ENCODE data around the gene ACSF2.

ACSF2 gene

GRCh38 chr17:50514388-50514787 lies 88.4 kb downstream of the ACSF2 start:
- no peaks in the 10 kb centered on the region for H3K36me3 ChIP-seq (ENCODE audit: insufficient read depth, low read length)
- H3K4me1 ChIP-seq (ENCODE audit: insufficient read depth, low read length), result peaks cover 21% of the 10 kb centered on the region
- H3K9me3 ChIP-seq (ENCODE audit: control insufficient read depth, insufficient read depth, low read length), result no peaks in the 10 kb centered on the region
- no peak overlapping the region for H3K9ac ChIP-seq (ENCODE audit: low read depth, low read length)

DNA sequence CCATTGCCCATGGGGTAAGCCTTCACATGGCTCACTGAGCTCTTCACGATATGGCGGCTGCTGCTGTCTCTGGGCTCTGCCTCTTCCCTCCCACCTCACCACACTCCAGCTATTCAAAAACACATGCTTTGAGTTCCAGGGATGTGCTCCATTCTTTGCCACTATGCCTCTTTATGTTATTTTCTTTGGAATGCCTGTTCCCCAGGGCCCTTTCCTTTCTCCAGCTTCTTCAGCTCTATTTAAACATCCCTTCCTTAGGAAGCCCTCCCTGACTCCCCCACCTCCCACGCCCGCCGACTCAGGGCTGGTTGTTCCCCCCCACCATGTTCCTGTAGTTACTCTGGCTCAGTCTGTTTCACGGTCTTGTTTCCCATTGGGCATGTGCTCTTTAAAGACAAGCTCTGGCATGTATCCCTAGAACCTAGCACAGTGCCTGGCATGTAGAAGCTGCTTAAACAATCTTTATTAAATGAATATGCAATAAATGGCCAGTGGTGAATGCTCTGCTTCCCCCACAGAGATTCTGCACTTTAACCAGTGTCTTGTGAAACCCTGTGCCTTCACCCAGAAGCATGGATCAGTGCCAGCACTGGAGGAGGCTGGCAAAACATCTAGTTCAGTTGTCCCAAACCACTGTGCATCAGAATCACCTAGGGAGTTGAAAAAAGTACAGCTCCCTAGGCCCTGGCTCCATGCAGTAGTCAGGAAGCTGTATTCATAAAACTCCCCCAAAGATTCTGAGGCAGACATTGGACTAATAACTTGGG lies 89.1 kb downstream of the ACSF2 start:
- no peaks in the 10 kb centered on the region for H3K9me3 ChIP-seq (ENCODE audit: control insufficient read depth, insufficient read depth, low read length)

GRCh38 chr17:50517011-50517410 lies 91.0 kb downstream of the ACSF2 start:
- Histone ChIP-seq H3K9ac (ENCODE audit: low read depth, low read length) (no peak overlapping the region), H3K36me3 (ENCODE audit: insufficient read depth, low read length) (no peaks in the 10 kb centered on the region), H3K4me1 (ENCODE audit: insufficient read depth, low read length) (peaks cover 12% of the 10 kb centered on the region; the same call in 1 of the 2 replicates), H3K9me3 (ENCODE audit: control insufficient read depth, insufficient read depth, low read length) (no peaks in the 10 kb centered on the region)

More for the DNA sequence above, 89.1 kb downstream of the ACSF2 start:
- H3K9ac ChIP-seq (ENCODE audit: low read depth, low read length), result no peak overlapping the region
- H3K4me1 ChIP-seq (ENCODE audit: insufficient read depth, low read length), result peaks cover 21% of the 10 kb centered on the region
- no peaks in the 10 kb centered on the region for H3K36me3 ChIP-seq (ENCODE audit: insufficient read depth, low read length)

DNA sequence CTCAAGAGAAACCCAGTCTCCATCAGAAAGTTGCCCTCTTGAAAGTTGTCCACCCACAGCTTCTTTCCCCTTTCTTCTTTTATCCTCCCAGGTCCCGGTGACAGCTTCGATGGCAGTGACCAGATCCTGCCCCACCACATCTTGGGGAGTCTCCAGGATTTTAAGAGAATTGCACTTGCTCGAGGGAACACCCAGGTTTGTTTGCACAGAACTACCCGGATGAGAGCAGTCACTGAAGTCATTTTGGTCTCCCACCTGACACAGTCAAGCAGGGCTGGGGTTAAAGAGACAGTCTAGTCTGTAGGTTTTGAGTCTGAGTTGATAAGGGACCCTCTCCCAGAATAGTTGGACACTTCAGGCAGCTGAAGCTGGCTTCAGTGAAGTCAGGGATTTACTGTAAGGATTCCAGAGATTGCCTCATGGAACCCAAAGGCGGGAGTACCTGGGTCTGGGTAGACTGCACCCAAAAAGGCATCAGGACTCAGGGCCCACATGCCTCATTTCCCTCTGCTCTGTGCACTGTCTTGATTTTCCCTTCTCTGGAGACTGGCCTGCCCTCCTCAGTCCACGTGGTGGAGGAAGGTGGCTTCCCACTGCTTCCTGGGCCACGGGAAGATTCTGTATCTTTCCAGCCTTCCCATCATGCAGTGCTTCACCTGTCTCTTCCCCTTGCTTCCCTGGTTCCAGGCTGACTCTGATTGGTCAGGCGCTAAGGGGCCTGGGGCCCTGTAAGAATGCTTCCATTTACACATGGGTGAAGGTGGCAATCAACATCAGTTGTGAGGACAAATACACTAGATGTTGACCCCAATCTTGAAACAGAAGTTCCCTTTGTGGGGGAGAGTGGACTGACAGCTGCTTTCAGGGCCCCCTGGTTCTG lies 91.7 kb downstream of the ACSF2 start:
- Histone ChIP-seq H3K9me3 (ENCODE audit: control insufficient read depth, insufficient read depth, low read length) (no peaks in the 10 kb centered on the region), H3K36me3 (ENCODE audit: insufficient read depth, low read length) (no peaks in the 10 kb centered on the region), H3K9ac (ENCODE audit: low read depth, low read length) (no peak overlapping the region), H3K4me1 (ENCODE audit: insufficient read depth, low read length) (peaks cover 12% of the 10 kb centered on the region; the same call in 1 of the 2 replicates)

GRCh38 chr17:50518384-50519023 lies 92.5 kb downstream of the ACSF2 start:
- H3K36me3 ChIP-seq (ENCODE audit: insufficient read depth, low read length), result no peaks in the 10 kb centered on the region
- peaks cover 12% of the 10 kb centered on the region; the same call in 1 of the 2 replicates for H3K4me1 ChIP-seq (ENCODE audit: insufficient read depth, low read length)
- no peak overlapping the region for H3K9ac ChIP-seq (ENCODE audit: low read depth, low read length)
- no peaks in the 10 kb centered on the region for H3K9me3 ChIP-seq (ENCODE audit: control insufficient read depth, insufficient read depth, low read length)

DNA sequence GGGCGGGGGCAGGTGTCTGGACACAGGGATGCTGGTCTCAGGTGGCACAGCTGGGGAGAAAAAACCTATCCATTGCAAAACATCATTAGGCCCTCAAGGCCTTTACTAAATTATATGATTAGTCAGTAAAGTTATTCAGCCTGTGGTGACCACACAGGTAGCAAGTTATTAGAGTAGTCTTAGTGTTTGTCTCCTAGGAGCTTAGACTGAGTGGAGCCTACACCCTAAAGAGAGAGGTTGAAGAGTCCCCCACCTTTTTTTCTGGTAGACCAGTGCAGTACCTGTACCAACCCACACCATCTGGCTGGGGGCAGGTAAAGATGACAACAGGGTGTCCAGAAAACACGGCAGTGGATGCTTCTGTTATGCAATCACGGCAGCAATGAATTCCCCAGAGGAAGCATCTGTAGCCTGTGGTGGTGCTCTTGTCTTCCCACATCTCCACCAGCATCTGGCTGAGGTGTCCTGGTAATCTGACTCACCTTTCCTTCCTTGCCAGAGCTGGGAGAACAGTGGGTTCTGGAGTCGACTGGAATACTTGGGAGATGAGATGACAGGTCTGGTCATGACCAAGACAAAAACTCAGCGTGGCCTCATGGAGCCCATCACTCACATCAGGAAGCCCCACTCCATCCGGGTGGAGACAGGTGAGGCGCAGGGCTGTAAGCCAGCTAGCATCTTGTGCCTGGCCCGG lies 93.3 kb downstream of the ACSF2 start:
- Histone ChIP-seq H3K4me1 (ENCODE audit: insufficient read depth, low read length) (peaks cover 8% of the 10 kb centered on the region; the same call in 1 of the 2 replicates), H3K9ac (ENCODE audit: low read depth, low read length) (no peak overlapping the region), H3K36me3 (ENCODE audit: insufficient read depth, low read length) (no peaks in the 10 kb centered on the region), H3K9me3 (ENCODE audit: control insufficient read depth, insufficient read depth, low read length) (no peaks in the 10 kb centered on the region)

- no peaks in the 10 kb centered on the region for H3K36me3 ChIP-seq (ENCODE audit: insufficient read depth, low read length)
- no peak overlapping the region for H3K9ac ChIP-seq (ENCODE audit: low read depth, low read length)
- H3K4me1 ChIP-seq (ENCODE audit: insufficient read depth, low read length), result no peaks in the 10 kb centered on the region
- H3K9me3 ChIP-seq (ENCODE audit: control insufficient read depth, insufficient read depth, low read length), result no peaks in the 10 kb centered on the region
These were observed 94.5 kb downstream of the ACSF2 start for GRCh38 chr17:50520483-50520882.

- Histone ChIP-seq H3K4me1 (ENCODE audit: insufficient read depth, low read length) (no peaks in the 10 kb centered on the region), H3K9me3 (ENCODE audit: control insufficient read depth, insufficient read depth, low read length) (no peaks in the 10 kb centered on the region), H3K36me3 (ENCODE audit: insufficient read depth, low read length) (no peaks in the 10 kb centered on the region), H3K9ac (ENCODE audit: low read depth, low read length) (no peak overlapping the region)
These were observed 95.5 kb downstream of the ACSF2 start for GRCh38 chr17:50521514-50521913.

- no peaks in the 10 kb centered on the region for H3K9me3 ChIP-seq (ENCODE audit: control insufficient read depth, insufficient read depth, low read length)
- H3K9ac ChIP-seq (ENCODE audit: low read depth, low read length), result no peak overlapping the region
- H3K4me1 ChIP-seq (ENCODE audit: insufficient read depth, low read length), result no peaks in the 10 kb centered on the region
- no peaks in the 10 kb centered on the region for H3K36me3 ChIP-seq (ENCODE audit: insufficient read depth, low read length)
These were observed 96.7 kb downstream of the ACSF2 start for GRCh38 chr17:50522766-50523165.

DNA sequence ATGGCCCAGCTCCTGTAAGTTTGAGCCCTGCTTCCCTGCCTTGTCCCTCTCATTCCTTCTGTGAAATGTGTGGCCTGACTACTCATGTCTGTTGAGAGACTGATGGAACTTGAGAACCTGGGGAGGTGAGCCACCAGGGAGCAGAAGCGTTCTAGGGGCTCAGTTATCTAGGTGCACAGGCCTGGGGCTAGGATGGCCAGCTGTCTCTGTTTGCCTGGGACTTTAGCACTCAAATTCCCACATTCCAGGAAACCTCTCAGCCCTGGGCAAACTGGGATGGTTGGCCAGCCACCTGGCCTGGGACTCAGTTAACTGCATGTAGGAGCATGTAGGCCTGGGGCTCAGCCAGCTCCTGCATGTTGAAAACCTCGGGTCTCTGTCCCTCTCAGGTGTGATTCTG lies 97.2 kb downstream of the ACSF2 start:
- Histone ChIP-seq H3K36me3 (ENCODE audit: insufficient read depth, low read length) (no peaks in the 10 kb centered on the region), H3K4me1 (ENCODE audit: insufficient read depth, low read length) (no peaks in the 10 kb centered on the region), H3K9me3 (ENCODE audit: control insufficient read depth, insufficient read depth, low read length) (no peaks in the 10 kb centered on the region), H3K9ac (ENCODE audit: low read depth, low read length) (no peak overlapping the region)
